Activated naive CD4-positive, alpha-beta T cell treated with anti-CD3 and anti-CD28 coated beads for 36 hours (primary cell): Measurements from ENCODE around the gene RFTN2. TPM values are rescaled to one million over a fixed set of nuclear protein-coding genes. Genes with fewer than 3 reads are reported as not detected.
A peak's percentile ranks its signal among the peaks of the same experiment; 100 is the strongest.
"Not testable (repeated sequence)": the region's sequence is repeated elsewhere in the genome, so short reads cannot be mapped to it uniquely, and the experiment has no call there.

Source experiments
- CTCF ChIA-PET: fragments of 350-600 bp; sonication (Branson Sonifier 250); formaldehyde crosslinking; loops from one replicate; lab custom pipeline; 2021; ENCODE audit warnings: antibody characterized with exemption; lab: Charles Lee
- DNase-seq: peaks from one replicate; pipeline ENCODE4 v3.0.0-alpha.2; 2020
- H3K27ac Mint-ChIP-seq: one replicate; pipeline ENCODE4 v1.8.0; 2021; ENCODE audit warnings: mild to moderate bottlenecking, mixed read lengths
- H3K27me3 Mint-ChIP-seq: one replicate; pipeline ENCODE4 v1.8.0; 2021; ENCODE audit warnings: low read depth, mixed read lengths
- H3K36me3 Mint-ChIP-seq: one replicate; pipeline ENCODE4 v1.8.0; 2021; ENCODE audit warnings: low read depth, mixed read lengths
- H3K4me1 Mint-ChIP-seq: one replicate; pipeline ENCODE4 v1.8.0; 2021; ENCODE audit warnings: low read depth, mixed read lengths
- H3K4me3 Mint-ChIP-seq: one replicate; pipeline ENCODE4 v1.8.0; 2021; ENCODE audit warnings: mild to moderate bottlenecking, moderate library complexity, mixed read lengths
- H3K9me3 Mint-ChIP-seq: one replicate; pipeline ENCODE4 v1.8.0; 2021; ENCODE audit warnings: mixed read lengths
- intact Hi-C: fragments of 100-400 bp; cut with micrococcal nuclease; formaldehyde crosslinking; loops from one replicate; pipeline ENCODE4 v1.15.1; 2023
- total RNA-seq, 2 experiments: library from RNA; stranded (reverse); gene quantifications; one replicate each; pipeline ENCODE4 v1.2.3, GENCODE V29; 2021

The RFTN2 gene
- total RNA-seq, 2 experiments from 2014 or later: not detected

DNA sequence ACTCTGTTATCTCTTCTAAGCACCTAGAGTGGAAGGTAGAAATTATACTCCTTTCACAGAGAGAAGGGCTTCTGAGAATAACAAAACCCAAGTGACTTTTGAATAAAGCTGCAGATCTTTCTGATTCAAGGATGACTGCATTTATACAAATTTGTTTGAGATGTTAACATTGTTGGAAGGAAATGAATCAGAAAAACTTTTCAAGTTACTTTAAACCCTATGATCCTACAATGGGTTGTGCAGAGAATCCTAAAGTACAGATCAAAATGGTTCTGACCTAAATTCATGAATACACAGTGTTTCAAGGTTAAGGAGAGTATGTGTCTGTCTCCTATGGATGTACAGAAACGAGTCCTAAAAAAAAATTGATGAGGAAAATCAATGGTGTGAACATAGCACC lies 1.8 kb downstream of the RFTN2 start:
- H3K4me1 Mint-ChIP-seq: no peaks in the 10 kb centered on the region
- peaks cover 2% of the 10 kb centered on the region for H3K27me3 Mint-ChIP-seq
- DNase-seq: no peak
- no peaks in the 10 kb centered on the region for H3K36me3 Mint-ChIP-seq
- CTCF ChIA-PET: interaction anchor here (1.5 kb wide), 1 partner anchor 105 kb away, joined by 3 read pairs; no protein-coding TSS in a partner anchor
- no peak overlapping the region for H3K27ac Mint-ChIP-seq
- intact Hi-C loops: no loop called here
- H3K9me3 Mint-ChIP-seq: no peaks in the 10 kb centered on the region
- H3K4me3 Mint-ChIP-seq: no peak overlapping the region

DNA sequence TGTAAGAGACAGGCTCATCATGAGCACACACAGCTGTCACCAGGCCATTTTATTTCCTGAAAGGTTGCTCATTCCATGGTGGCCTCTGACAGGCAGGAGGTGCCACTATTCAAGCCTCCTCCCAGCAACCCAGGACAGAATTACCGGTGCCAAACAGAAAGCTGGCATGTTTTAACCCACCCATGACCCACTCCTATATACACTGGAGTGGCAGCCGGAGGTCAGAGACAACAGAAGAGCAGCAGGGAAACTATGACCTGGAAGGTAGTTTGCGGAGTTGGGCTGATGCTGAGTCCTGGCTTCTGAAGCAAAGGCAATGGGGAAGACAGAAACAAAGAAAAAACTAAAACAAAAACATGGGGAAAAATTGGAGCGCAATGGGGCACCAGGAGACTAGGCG lies 2.3 kb downstream of the RFTN2 start:
- H3K27me3 Mint-ChIP-seq: peaks cover 2% of the 10 kb centered on the region
- DNase-seq: no peak
- CTCF ChIA-PET: interaction anchor here (1.5 kb wide), 1 partner anchor 105 kb away, joined by 3 read pairs; no protein-coding TSS in a partner anchor
- intact Hi-C loops: no loop called here
- H3K27ac Mint-ChIP-seq: no peak overlapping the region
- H3K4me1 Mint-ChIP-seq: no peaks in the 10 kb centered on the region
- no peaks in the 10 kb centered on the region for H3K9me3 Mint-ChIP-seq
- H3K4me3 Mint-ChIP-seq: no peak overlapping the region
- no peaks in the 10 kb centered on the region for H3K36me3 Mint-ChIP-seq

DNA sequence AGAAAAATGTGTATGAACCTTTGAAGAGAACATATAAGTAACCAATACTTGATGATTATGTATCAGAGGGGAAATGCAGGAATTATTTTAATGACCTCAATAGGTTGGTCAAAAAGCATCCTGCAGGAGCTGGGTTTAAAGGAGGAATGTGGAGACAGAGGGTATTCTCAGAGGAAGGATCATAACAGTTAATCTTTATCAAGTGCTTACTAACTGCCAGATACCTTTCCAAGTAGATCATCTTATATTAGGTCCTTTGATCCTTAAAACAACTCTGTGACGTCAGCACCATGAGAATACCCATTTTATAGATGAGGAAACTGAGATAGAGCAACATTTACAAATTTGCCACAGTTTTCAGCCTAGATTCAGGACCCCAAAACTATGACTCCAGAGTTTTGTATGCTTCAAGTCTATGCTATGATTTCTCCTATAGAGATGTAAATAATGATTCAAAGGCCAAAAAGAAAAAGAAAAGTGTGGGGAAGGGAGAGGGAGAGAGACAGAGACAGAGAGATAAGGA lies 3.0 kb downstream of the RFTN2 start:
- peaks cover 1% of the 10 kb centered on the region for H3K36me3 Mint-ChIP-seq
- CTCF ChIA-PET: interaction anchor here (1.5 kb wide), 1 partner anchor 106 kb away, joined by 3 read pairs; no protein-coding TSS in a partner anchor
- H3K27ac Mint-ChIP-seq: no peak overlapping the region
- no peaks in the 10 kb centered on the region for H3K4me1 Mint-ChIP-seq
- H3K4me3 Mint-ChIP-seq: no peak overlapping the region
- H3K27me3 Mint-ChIP-seq: peaks cover 2% of the 10 kb centered on the region
- intact Hi-C loops: no loop called here
- H3K9me3 Mint-ChIP-seq: peaks cover 2% of the 10 kb centered on the region
- DNase-seq: no peak

DNA sequence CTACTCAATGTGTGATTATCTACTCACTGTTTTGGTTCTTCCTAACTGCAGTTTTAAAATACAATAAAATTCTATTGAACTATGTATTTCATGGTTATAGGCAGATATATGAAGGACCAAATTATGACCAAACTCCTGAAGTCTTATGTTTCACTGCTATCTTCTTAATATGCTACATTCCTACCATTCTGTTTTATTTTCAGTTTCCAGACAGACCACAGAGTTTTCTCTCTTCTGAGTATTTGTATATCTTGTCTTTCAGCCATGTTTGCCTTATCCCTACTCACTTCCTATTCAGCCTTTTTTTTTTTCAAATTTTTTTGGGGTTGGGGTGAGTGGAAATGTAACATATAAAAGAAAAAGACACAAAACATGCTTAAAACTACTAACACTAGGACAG lies 6.3 kb downstream of the RFTN2 start:
- no peak overlapping the region for H3K4me3 Mint-ChIP-seq
- no peaks in the 10 kb centered on the region for H3K27me3 Mint-ChIP-seq
- H3K36me3 Mint-ChIP-seq: peaks cover 5% of the 10 kb centered on the region
- intact Hi-C loops: no loop called here
- no peak overlapping the region for H3K27ac Mint-ChIP-seq
- no peaks in the 10 kb centered on the region for H3K4me1 Mint-ChIP-seq
- H3K9me3 Mint-ChIP-seq: peaks cover 13% of the 10 kb centered on the region
- no peak for DNase-seq
- CTCF ChIA-PET: no interaction called here

DNA sequence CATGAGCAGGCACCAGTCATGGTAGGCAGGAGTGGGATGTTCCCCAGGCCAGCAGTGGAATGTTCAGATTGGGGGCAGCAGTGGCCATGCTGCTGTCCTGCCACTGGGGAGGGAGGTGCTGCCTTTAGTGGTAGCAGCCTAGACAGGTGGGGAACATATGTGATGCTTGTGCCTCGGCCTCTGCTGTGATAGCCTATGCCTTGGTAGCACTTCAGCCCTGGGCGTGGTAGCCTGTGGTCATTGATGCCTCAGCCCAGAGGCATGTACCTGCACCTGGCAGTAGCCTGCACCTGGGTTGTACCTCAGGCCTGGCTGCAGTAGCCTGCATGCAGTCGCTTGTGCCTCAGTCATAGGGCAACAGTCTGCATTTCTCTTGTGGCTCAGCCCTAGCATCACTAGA lies 7.1 kb downstream of the RFTN2 start:
- Mint-ChIP-seq H3K4me1 (no peaks in the 10 kb centered on the region), H3K27ac (no peak overlapping the region), H3K9me3 (peaks cover 13% of the 10 kb centered on the region), H3K27me3 (no peaks in the 10 kb centered on the region), H3K36me3 (peaks cover 5% of the 10 kb centered on the region), H3K4me3 (no peak overlapping the region)
- CTCF ChIA-PET: no interaction called here
- intact Hi-C loops: no loop called here
- DNase-seq: no peak

DNA sequence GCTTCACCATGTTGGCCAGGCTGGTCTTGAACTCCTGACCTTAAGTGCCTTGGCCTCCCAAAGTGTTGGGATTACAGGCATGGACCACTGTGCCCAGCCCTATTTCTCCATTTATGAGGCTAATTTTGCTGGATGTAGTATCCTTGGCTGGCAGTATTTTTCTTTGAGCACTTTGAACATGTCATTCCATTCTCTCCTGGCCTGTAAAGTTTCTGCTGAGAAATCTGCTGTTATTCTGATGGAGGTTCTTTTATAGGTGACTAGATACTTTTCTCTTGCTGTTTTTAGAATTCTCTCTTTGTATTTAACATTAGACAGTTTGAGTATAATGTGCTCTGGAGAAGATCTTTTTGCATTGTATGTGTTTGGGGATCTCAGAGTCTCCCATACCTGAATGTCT lies 9.1 kb downstream of the RFTN2 start:
- Mint-ChIP-seq H3K4me3 (no peak overlapping the region), H3K27ac (no peak overlapping the region), H3K27me3 (no peaks in the 10 kb centered on the region), H3K9me3 (peaks cover 13% of the 10 kb centered on the region), H3K36me3 (peaks cover 5% of the 10 kb centered on the region), H3K4me1 (no peaks in the 10 kb centered on the region)
- CTCF ChIA-PET: no interaction called here
- intact Hi-C loops: no loop called here
- DNase-seq: no peak

DNA sequence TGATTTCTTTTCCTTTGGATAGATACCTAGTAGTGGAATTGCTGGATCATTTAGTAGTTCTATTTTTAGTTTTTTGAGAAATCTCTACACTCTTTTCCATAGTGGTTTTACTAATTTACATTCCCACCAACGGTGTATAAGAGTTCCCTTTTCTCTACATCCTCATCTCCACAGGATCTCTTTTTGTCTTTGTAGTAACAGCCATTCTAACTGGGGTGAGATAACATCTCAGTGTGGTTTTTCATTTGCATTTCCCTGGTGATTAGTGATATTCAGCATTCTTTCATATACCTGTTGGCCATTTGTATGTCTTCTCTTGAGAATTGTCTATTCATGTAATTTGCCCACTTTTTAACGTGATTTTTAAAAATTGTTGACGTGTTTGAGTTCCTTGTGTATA lies 13.8 kb downstream of the RFTN2 start:
- H3K4me3 Mint-ChIP-seq: no peak overlapping the region
- no peak overlapping the region for H3K27ac Mint-ChIP-seq
- no peaks in the 10 kb centered on the region for H3K27me3 Mint-ChIP-seq
- intact Hi-C loops: no loop called here
- DNase-seq: no peak
- CTCF ChIA-PET: no interaction called here
- H3K4me1 Mint-ChIP-seq: no peaks in the 10 kb centered on the region
- peaks cover 8% of the 10 kb centered on the region for H3K9me3 Mint-ChIP-seq
- H3K36me3 Mint-ChIP-seq: peaks cover 2% of the 10 kb centered on the region

DNA sequence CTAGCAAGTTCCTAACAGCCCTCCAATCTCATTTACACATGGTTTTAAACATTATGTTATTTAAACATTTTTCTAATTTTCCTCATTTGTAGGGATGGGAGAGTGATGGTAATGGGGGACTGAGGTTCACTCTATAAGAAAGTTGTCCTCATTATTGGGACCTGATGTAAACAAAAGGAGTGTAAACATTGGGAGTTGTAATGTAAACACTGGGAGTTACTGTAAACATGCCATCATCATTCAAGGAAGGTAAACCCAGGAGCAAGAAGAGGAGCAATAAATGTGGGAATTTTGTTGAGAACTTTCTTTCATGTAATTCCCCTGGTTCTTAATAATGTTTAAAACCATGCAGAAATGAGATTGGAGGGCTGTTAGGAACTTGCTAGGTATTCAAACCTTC lies 17.8 kb downstream of the RFTN2 start:
- Mint-ChIP-seq H3K27ac (no peak overlapping the region), H3K36me3 (no peaks in the 10 kb centered on the region), H3K4me3 (no peak overlapping the region), H3K4me1 (no peaks in the 10 kb centered on the region), H3K27me3 (no peaks in the 10 kb centered on the region), H3K9me3 (no peaks in the 10 kb centered on the region)
- CTCF ChIA-PET: no interaction called here
- no peak for DNase-seq
- intact Hi-C loops: no loop called here

DNA sequence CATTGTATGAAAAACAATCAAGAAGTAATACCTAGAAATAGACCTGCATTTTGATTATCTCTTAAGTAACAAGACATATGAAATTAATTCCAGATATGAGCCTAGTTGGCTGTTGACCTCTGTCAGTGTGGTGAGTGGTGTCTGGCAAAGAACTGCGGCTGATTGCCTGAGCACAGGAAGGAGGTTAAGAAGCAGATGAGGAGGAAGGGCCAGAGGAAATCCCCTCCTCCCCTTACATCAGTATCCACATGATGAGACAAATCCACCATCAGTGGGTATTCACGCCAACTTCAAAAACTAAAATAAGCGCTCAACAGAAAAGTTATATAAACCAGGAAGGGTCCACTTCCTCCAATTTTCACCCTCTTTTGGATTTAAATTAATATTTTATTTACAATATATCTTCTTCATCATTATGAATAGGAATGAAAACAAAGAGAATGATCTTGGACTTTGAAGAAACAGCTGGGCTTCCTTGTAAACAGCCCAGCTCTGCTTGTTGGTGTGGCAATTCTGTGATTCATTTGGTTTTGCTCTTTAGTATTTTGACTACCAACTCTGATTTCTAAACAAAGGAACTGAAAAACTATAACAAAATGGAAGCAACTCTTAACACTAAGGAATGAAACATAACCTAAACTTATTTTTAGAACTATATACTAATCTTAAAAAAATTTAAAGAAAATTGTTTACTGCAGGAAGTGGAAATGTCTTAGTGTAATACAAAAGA lies 27.3 kb downstream of the RFTN2 start:
- no peak overlapping the region for H3K4me3 Mint-ChIP-seq
- CTCF ChIA-PET: no interaction called here

DNA sequence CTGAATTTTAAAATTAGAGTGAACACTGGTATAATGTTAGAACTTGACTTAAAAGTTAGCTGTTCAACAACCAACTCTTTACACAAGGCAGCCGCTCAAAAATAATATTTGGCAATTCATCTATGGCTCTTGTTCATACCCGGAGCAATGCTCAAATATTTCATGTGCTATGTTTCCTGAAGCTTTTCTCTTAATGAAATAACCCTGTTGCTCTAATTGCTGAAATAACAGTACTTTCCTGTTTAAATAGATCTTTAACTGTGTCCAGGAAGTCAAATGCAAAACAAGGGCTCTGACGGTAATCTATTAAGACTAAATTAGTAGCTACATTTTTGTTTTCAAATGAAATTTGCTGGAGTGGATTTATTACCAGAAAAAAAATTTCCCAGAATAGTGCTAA lies 33.7 kb downstream of the RFTN2 start:
- CTCF ChIA-PET: interaction anchor here (0.5 to 0.6 kb wide), 3 partner anchors 22 to 85 kb away, joined by 3 to 6 read pairs (median 3); no protein-coding TSS in a partner anchor
- H3K36me3 Mint-ChIP-seq: no peaks in the 10 kb centered on the region
- no peaks in the 10 kb centered on the region for H3K4me1 Mint-ChIP-seq
- no peak overlapping the region for H3K27ac Mint-ChIP-seq
- intact Hi-C loops: no loop called here
- peaks cover 3% of the 10 kb centered on the region for H3K27me3 Mint-ChIP-seq
- H3K4me3 Mint-ChIP-seq: no peak overlapping the region
- DNase-seq: no peak
- no peaks in the 10 kb centered on the region for H3K9me3 Mint-ChIP-seq

More for the DNA sequence above, 27.3 kb downstream of the RFTN2 start:
- intact Hi-C loops: no loop called here
- Mint-ChIP-seq H3K27me3 (no peaks in the 10 kb centered on the region), H3K27ac (no peak overlapping the region), H3K36me3 (no peaks in the 10 kb centered on the region), H3K9me3 (no peaks in the 10 kb centered on the region), H3K4me1 (no peaks in the 10 kb centered on the region)
- DNase-seq: no peak

DNA sequence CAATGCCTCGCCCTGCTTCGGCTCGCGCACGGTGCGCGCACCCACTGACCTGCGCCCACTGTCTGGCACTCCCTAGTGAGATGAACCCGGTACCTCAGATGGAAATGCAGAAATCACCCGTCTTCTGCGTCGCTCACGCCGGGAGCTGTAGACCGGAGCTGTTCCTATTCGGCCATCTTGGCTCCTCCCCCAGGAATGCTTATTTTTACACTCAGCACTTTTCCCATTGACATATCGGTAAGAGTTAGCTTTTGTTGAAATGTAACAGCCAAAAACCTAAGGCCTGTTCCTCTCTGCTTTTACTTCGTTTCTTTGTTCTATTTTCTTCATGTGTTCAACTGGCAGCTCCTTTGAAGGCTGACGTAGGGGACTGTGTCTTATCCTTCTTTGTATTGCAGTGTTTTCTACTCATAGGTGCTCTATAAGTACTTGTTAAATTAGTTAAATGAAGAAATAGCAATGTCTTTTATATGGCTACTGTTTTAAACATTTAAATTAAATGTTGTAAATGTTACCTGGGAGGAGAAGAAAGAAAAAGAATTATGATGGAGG lies 34.7 kb downstream of the RFTN2 start:
- H3K27me3 Mint-ChIP-seq, H3K36me3 Mint-ChIP-seq, CTCF ChIA-PET, H3K4me1 Mint-ChIP-seq, H3K27ac Mint-ChIP-seq, H3K9me3 Mint-ChIP-seq, DNase-seq, intact Hi-C loops: not testable (repeated sequence)
- H3K4me3 Mint-ChIP-seq: peak overlapping the region; percentile 40

DNA sequence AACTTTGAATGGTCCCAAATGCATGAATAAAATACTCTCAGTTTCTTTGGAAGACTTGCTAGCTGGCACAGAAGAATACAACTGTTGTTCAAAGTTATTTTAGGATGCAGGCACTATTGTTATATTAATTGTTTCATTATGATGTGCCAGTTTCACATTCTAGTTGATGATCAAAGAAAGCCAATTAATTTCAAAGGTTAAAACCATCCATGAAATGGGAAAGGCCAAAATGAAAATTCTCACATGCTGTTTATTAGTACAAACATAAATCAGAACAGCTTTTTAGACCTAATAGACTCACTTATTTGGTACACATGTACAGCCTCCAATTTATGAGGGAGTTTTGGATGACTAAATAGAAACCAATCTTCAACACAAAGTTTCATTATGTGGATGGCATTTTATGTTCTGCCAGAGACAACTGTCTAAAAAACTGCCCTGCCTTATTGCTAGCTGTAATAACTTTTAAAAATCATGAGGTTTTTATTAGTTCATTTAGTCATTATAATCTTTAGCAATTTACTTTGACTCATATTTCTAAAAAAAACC lies 42.2 kb downstream of the RFTN2 start:
- intact Hi-C loops: no loop called here
- Mint-ChIP-seq H3K27ac (no peak overlapping the region), H3K27me3 (no peaks in the 10 kb centered on the region), H3K4me1 (no peaks in the 10 kb centered on the region), H3K36me3 (no peaks in the 10 kb centered on the region), H3K9me3 (peaks cover 12% of the 10 kb centered on the region), H3K4me3 (no peak overlapping the region)
- CTCF ChIA-PET: no interaction called here
- DNase-seq: no peak
